AG04449 (cell line): ENCODE data around the gene COX10.
"Not testable (repeated sequence)": the region's sequence is repeated elsewhere in the genome, so short reads cannot be mapped to it uniquely, and the experiment has no call there.

Experiments used
- CTCF ChIA-PET: fragments of 350-600 bp; formaldehyde crosslinking; extraction: SDS; loops from one replicate; lab custom pipeline; 2021; ENCODE audit warnings: antibody characterized with exemption; lab: Yijun Ruan, JAX
- POLR2A ChIA-PET: fragments of 400-600, 350-600 bp; formaldehyde crosslinking; extraction: SDS; loops from one replicate; lab custom pipeline; 2020; ENCODE audit warnings: antibody characterized with exemption, inconsistent platforms; lab: Yijun Ruan, JAX
- DNase-seq: peaks from one replicate; pipeline ENCODE4 v3.0.0-alpha.2; 2010; ENCODE audit warnings: low read depth, low spot score
- H3K4me3 ChIP-seq: 2 replicates; pipeline ENCODE4 v1.5.1; 2011; ENCODE audit warnings: low read depth, mild to moderate bottlenecking, control low read depth, low read length
- CTCF ChIP-seq: IDR thresholded peaks from one replicate; pipeline ENCODE4 v1.5.1; 2011; ENCODE audit warnings: mild to moderate bottlenecking, moderate library complexity, low read length, control low read depth, inconsistent platforms; ENCODE audit not compliant: insufficient read depth; ENCODE audit errors: missing control alignments

COX10 gene

GRCh38 chr17:14214271-14214670, 145.0 kb downstream of the COX10 start:
- no peak overlapping the region for H3K4me3 ChIP-seq
- CTCF ChIA-PET = interaction anchor here (0.9 to 1.6 kb wide), 3 partner anchors 12 to 84 kb away, joined by 3 to 4 read pairs (median 4); no protein-coding TSS in a partner anchor
- no peak for TF ChIP-seq CTCF
- POLR2A ChIA-PET = no interaction called here
- DNase-seq = no peak

GRCh38 chr17:14222611-14223010, 153.3 kb downstream of the COX10 start:
- CTCF ChIA-PET = no interaction called here
- POLR2A ChIA-PET = no interaction called here
- TF ChIP-seq CTCF = no peak
- H3K4me3 ChIP-seq = no peak overlapping the region
- DNase-seq = no peak

- TF ChIP-seq CTCF = no peak
- POLR2A ChIA-PET = no interaction called here
- CTCF ChIA-PET = interaction anchor here (0.6 kb wide), 1 partner anchor 1002 kb away, joined by 3 read pairs; no protein-coding TSS in a partner anchor
- no peak for DNase-seq
- no peak overlapping the region for H3K4me3 ChIP-seq
Measured at GRCh38 chr17:14225254-14225980, 156.1 kb downstream of the COX10 start.

- POLR2A ChIA-PET = no interaction called here
- CTCF ChIA-PET = interaction anchor here (1.1 kb wide), 1 partner anchor 13 kb away, joined by 3 read pairs; no protein-coding TSS in a partner anchor
- H3K4me3 ChIP-seq = no peak overlapping the region
- DNase-seq = no peak
- TF ChIP-seq CTCF = no peak
Measured at GRCh38 chr17:14227052-14227451, 157.7 kb downstream of the COX10 start.

GRCh38 chr17:14228903-14229302, 159.6 kb downstream of the COX10 start:
- DNase-seq = peak; percentile 40
- ChIA-PET CTCF (no interaction called here), POLR2A (no interaction called here)
- H3K4me3 ChIP-seq = no peak overlapping the region
- no peak for TF ChIP-seq CTCF

GRCh38 chr17:14231187-14231586, 161.9 kb downstream of the COX10 start:
- POLR2A ChIA-PET, CTCF ChIA-PET, DNase-seq, H3K4me3 ChIP-seq: not testable (repeated sequence)

- POLR2A ChIA-PET, CTCF ChIA-PET, H3K4me3 ChIP-seq, DNase-seq: not testable (repeated sequence)
Measured at GRCh38 chr17:14235047-14235446, 165.7 kb downstream of the COX10 start.

GRCh38 chr17:14236032-14236431, 166.7 kb downstream of the COX10 start:
- CTCF ChIA-PET, H3K4me3 ChIP-seq, POLR2A ChIA-PET, DNase-seq: not testable (repeated sequence)

- H3K4me3 ChIP-seq, POLR2A ChIA-PET, CTCF ChIA-PET: not testable (repeated sequence)
Measured at GRCh38 chr17:14236762-14237161, 167.5 kb downstream of the COX10 start, which contains the start of gene CDRT15. TSS of gene CDRT15 (minus strand) at chr17:14236862. CDS start at chr17:14236833, 29 bp downstream.

GRCh38 chr17:14239271-14239670, 170.0 kb downstream of the COX10 start:
- CTCF ChIA-PET, DNase-seq, H3K4me3 ChIP-seq, POLR2A ChIA-PET: not testable (repeated sequence)

More at GRCh38 chr17:14236762-14237161, 167.5 kb downstream of the COX10 start, which contains the start of gene CDRT15:
- not testable (repeated sequence) for DNase-seq
